Uterus (tissue), 4 donors: ENCODE measurements around the gene JADE2. TPM values are rescaled to one million over a fixed set of nuclear protein-coding genes. Genes with fewer than 3 reads are reported as not detected.

ENCODE experiments used
- DNase-seq, 2 donors: peaks; one replicate each; pipeline ENCODE4 v3.0.0-alpha.2; 2019 to 2020
- H3K27ac ChIP-seq, 2 donors: fragments of 200-600 bp; sonication (generic); 1 replicate in 1 of 2; 2 replicates in 1 of 2; pipeline ENCODE4 v1.5.1; 2016 to 2018
- H3K27me3 ChIP-seq, 2 donors: fragments of 200-600 bp; sonication (generic); one replicate each; pipeline ENCODE4 v1.5.1; 2018 to 2019; ENCODE audit warnings: control low read depth in 1 of 2
- H3K36me3 ChIP-seq, 2 donors: fragments of 200-600 bp; sonication (generic); one replicate each; pipeline ENCODE4 v1.5.1; 2019; ENCODE audit warnings: control low read depth in 1 of 2
- H3K4me1 ChIP-seq, 2 donors: fragments of 200-600 bp; sonication (generic); one replicate each; pipeline ENCODE4 v1.5.1; 2018 to 2019; ENCODE audit warnings: control low read depth in 1 of 2
- H3K4me3 ChIP-seq, 2 donors: fragments of 200-600 bp; sonication (generic); 1 replicate in 1 of 2; 2 replicates in 1 of 2; pipeline ENCODE4 v1.5.1; 2018 to 2019; ENCODE audit warnings: mild to moderate bottlenecking in 1 of 2
- H3K9me3 ChIP-seq, 2 donors: fragments of 200-600 bp; sonication (generic); one replicate each; pipeline ENCODE4 v1.5.1; 2019; ENCODE audit warnings: control low read depth in 1 of 2
- POLR2A ChIP-seq, 2 donors: fragments of 450-650 bp; IDR thresholded peaks; one replicate each; pipeline ENCODE4 v1.6.1; 2016; ENCODE audit warnings: antibody characterized with exemption in 2 of 2, mild to moderate bottlenecking in 1 of 2, moderate library complexity in 1 of 2
- intact Hi-C: fragments of 100-400 bp; cut with DNase I; formaldehyde crosslinking; loops from one replicate; pipeline ENCODE4 v1.15.1; 2023; ENCODE audit warnings: low total_unique reads
- total RNA-seq, 4 donors: library from RNA; depleted of rRNA in 3 of 4; stranded (reverse); fragments of >200 nt in 3 of 4; gene quantifications; one replicate each; pipeline versions ENCODE4 v1.1.0 to v1.2.4, GENCODE V29; 2014 to 2023
- TF ChIP-seq, protein P1 (sequence below), 4 experiments: fragments of 200-600 bp in 2 of 4; fragments of 450-650 bp in 2 of 4; sonication (generic) in 2 of 4; IDR thresholded peaks; one replicate each; pipeline ENCODE4 v1.5.1; 2016 to 2019; ENCODE audit warnings: antibody characterized with exemption in 4 of 4, mild to moderate bottlenecking in 2 of 4, moderate library complexity in 1 of 4
- donor health status: DM: yes; HTN: yes; CAD: no.

JADE2 gene
- total RNA-seq, 4 donors from 2014 or later = 15.8 to 95.8 (median 16.7) TPM

DNA sequence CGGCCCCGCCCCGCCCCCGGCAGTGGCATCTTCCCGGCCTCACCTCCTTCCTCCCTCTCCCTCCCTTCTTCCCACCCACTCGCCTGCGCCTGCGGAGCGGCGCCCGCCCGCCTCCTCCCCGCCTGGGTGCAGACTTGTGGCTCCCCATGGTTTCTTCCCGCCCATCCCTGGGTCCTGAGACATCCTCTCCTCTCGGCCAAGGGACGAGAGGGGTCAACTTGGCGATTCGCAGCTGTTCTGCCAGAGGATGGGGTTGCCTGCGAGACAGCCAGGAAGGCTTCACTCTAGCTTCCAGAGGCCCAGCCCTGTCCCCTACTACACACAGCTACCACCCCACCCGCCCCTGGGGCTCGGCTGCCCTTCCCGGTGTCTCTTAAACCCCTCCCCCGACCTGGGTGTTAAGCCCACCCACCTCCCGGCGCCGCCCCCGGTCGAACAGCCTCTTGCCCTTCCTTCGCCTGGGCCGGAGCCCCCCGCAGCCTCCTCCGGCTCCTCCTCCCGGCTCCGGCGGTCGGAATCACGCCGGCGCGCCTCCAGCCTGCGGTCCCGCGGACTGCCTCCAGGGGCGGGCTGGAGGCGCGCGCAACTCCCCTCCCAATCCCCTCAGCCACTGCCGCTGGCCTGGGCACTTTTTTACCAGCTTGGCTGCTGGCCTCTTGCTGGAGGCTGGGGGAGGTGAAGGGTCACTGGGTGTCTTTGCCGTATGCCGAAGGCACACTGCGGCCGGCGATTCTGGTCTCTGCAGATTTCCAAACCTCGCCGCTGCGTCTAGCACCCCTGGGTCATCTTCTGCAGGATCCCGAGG lies 1.9 kb downstream of the JADE2 start:
- DNase-seq = peak; percentile 88 to 92
- Histone ChIP-seq H3K36me3 (no peaks in the 10 kb centered on the region), H3K4me3 (peak overlapping the region; percentile 62 to 80), H3K4me1 (peaks cover 0 to 4% of the 10 kb centered on the region in 2 donors), H3K9me3 (no peaks in the 10 kb centered on the region), H3K27me3 (no peaks in the 10 kb centered on the region), H3K27ac (peak overlapping the region; percentile 93 to 97)
- intact Hi-C loops = loop anchor here (5.0 kb wide), 1 partner anchor 115 kb away; the partner anchor contains the start of gene CDKN2AIPNL
- TF ChIP-seq, protein P1, sequence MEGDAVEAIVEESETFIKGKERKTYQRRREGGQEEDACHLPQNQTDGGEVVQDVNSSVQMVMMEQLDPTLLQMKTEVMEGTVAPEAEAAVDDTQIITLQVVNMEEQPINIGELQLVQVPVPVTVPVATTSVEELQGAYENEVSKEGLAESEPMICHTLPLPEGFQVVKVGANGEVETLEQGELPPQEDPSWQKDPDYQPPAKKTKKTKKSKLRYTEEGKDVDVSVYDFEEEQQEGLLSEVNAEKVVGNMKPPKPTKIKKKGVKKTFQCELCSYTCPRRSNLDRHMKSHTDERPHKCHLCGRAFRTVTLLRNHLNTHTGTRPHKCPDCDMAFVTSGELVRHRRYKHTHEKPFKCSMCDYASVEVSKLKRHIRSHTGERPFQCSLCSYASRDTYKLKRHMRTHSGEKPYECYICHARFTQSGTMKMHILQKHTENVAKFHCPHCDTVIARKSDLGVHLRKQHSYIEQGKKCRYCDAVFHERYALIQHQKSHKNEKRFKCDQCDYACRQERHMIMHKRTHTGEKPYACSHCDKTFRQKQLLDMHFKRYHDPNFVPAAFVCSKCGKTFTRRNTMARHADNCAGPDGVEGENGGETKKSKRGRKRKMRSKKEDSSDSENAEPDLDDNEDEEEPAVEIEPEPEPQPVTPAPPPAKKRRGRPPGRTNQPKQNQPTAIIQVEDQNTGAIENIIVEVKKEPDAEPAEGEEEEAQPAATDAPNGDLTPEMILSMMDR (IDR thresholded peaks at IDR 0.05) = peak; percentile 93 to 99 (median 96)
- peak in 1 of 2 donors; percentile 50 for TF ChIP-seq POLR2A (IDR thresholded peaks at IDR 0.05)

DNA sequence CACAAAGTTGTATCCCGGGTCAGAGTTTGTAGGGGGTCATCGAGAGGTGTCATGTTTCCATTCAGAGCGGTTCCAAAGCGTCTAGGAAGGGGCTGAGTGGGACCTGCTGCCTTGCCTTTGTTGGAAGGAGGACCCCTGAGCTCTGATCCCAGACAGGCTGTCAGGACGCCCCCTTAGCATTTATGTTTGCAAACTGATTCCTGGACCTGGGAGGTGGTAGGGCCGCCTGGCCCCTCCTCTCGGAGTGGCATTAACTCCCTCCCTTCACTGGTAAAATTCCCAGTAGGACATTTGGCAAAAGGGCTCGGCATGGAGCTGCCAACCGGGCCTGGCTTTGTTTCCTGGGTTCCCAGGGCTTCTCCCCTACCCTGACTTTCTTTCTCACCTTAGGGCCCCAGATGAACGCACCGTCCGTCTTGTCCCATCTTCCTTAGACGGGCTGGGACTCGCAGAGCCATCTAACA lies 2.5 kb downstream of the JADE2 start:
- peaks cover 0 to 4% of the 10 kb centered on the region in 2 donors for H3K4me1 ChIP-seq
- intact Hi-C loops = loop anchor here (5.0 kb wide), 1 partner anchor 116 kb away; the partner anchor contains the start of gene CDKN2AIPNL
- peak overlapping the region; percentile 62 to 80 for H3K4me3 ChIP-seq
- DNase-seq = no peak
- H3K27me3 ChIP-seq = no peaks in the 10 kb centered on the region
- peak overlapping the region; percentile 93 to 97 for H3K27ac ChIP-seq
- H3K9me3 ChIP-seq = no peaks in the 10 kb centered on the region
- no peaks in the 10 kb centered on the region for H3K36me3 ChIP-seq
- TF ChIP-seq POLR2A (IDR thresholded peaks at IDR 0.05) = no peak
- TF ChIP-seq, protein P1 (IDR thresholded peaks at IDR 0.05) = no peak

DNA sequence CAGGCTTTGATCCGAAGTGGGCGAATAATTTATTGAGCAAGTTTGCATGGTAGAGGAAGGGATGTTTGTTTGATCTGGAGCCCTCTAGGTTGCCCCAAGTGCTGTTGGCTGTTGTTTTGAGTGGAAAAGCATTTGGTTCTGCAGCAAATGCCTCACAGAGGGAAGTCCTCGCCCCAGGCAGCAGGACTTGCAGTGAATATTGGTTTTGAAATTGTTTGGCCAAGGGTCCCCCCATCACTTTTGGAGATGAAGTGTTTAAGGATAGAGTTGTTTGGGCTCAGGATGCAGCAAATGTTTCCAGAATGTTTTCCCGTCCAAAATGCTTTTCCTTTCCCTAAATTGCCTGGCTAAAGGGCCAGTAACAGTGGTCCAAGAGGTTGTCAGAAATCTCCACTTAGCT lies 3.1 kb downstream of the JADE2 start:
- intact Hi-C loops = loop anchor here (5.0 kb wide), 1 partner anchor 116 kb away; the partner anchor contains the start of gene CDKN2AIPNL
- peaks cover 0 to 4% of the 10 kb centered on the region in 2 donors for H3K4me1 ChIP-seq
- DNase-seq = no peak
- H3K36me3 ChIP-seq = no peaks in the 10 kb centered on the region
- no peak overlapping the region for H3K4me3 ChIP-seq
- no peaks in the 10 kb centered on the region for H3K27me3 ChIP-seq
- H3K9me3 ChIP-seq = no peaks in the 10 kb centered on the region
- peak overlapping the region; percentile 93 to 97 for H3K27ac ChIP-seq
- no peak for TF ChIP-seq POLR2A (IDR thresholded peaks at IDR 0.05)
- TF ChIP-seq, protein P1 (IDR thresholded peaks at IDR 0.05) = no peak

DNA sequence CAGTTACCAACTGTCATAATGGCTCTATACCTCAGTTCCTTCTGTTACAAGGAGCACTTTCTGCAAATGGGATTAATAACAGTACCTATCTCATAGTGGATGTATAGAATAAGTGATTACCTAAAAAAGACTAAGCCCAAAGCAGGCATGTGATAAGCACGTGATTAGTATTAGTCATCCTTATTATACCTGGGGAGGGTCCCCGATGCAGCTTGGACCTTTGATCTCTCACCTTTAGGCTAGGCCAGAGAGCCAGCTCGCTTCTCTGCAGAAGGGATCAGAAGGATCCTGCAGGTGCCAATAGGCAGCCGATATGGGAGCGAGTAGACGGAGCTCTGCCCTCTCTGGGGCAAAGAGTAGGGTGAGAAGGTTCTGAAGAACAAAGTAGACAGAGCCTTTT lies 4.0 kb downstream of the JADE2 start:
- TF ChIP-seq, protein P1 (IDR thresholded peaks at IDR 0.05) = no peak
- no peak for TF ChIP-seq POLR2A (IDR thresholded peaks at IDR 0.05)
- Histone ChIP-seq H3K36me3 (no peaks in the 10 kb centered on the region), H3K27ac (no peak overlapping the region), H3K9me3 (no peaks in the 10 kb centered on the region), H3K4me1 (peaks cover 0 to 4% of the 10 kb centered on the region in 2 donors), H3K27me3 (no peaks in the 10 kb centered on the region), H3K4me3 (no peak overlapping the region)
- no peak for DNase-seq
- intact Hi-C loops = loop anchor here (5.0 kb wide), 1 partner anchor 117 kb away; the partner anchor contains the start of gene CDKN2AIPNL
